CD4-positive, alpha-beta T cell treated with Interleukin-1 beta for 1 hour (primary cell): ENCODE data around the gene SLC25A18.
"Not testable (repeated sequence)": the region's sequence is repeated elsewhere in the genome, so short reads cannot be mapped to it uniquely, and the experiment has no call there.

Experiments used
- DNase-seq, 2 donors: peaks; one replicate each; pipeline ENCODE4 v3.0.0-alpha.2; 2020 to 2022

Gene SLC25A18, protein sequence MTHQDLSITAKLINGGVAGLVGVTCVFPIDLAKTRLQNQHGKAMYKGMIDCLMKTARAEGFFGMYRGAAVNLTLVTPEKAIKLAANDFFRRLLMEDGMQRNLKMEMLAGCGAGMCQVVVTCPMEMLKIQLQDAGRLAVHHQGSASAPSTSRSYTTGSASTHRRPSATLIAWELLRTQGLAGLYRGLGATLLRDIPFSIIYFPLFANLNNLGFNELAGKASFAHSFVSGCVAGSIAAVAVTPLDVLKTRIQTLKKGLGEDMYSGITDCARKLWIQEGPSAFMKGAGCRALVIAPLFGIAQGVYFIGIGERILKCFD

GRCh38 chr22:17562906-17563870 is at the start of gene SLC25A18:
TSS of gene SLC25A18 (plus strand) at chr22:17563498. CDS start at chr22:17579945, 16,447 bp downstream.
- no peak for DNase-seq

GRCh38 chr22:17513612-17514011 is 49.7 kb upstream of the SLC25A18 start:
- no peak for DNase-seq

- no peak for DNase-seq
Observed at GRCh38 chr22:17514084-17514483, 49.2 kb upstream of the SLC25A18 start.

GRCh38 chr22:17518406-17518805 is 44.9 kb upstream of the SLC25A18 start:
- no peak for DNase-seq

DNA sequence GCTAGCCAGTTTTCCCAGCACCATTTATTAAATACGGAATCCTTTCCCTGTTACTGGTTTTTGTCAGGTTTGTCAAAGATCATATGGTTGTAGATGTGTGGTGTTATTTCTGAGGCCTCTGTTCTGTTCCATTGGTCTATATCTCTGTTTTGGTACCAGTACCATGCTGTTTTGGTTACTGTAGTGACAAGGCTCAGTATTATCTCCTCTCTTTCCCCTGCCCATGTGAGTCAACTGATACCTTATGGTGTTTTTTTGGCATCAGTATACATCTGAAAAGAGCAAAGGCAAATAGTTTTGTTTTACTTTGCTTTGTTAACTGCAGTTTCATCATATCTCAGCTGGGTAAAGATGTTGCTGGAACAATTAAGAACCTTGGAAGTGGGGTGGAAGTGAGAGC is 41.3 kb upstream of the SLC25A18 start:
- not testable (repeated sequence) for DNase-seq

- DNase-seq = no peak
Observed at GRCh38 chr22:17523925-17524324, 39.4 kb upstream of the SLC25A18 start.

GRCh38 chr22:17536269-17536668 is 27.0 kb upstream of the SLC25A18 start:
- DNase-seq = no peak

DNA sequence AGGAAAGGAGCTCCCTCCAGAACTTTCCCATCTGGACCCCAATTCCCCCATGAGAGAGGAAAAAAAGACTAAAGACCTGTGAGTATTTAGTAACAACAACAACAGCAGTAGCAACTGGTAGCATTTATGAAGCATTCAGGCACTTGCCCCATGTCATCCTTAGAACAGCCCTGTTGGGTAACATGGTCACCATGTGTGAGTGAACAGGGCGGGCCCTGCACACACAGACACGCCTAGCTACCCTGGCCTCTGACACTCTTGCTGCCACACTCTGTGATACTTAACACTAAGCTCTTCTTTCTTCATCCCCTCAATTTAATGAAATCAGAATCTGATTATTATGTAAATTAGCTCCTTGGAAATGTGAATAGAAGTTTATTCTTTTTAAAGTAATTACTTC is 26.1 kb upstream of the SLC25A18 start:
- no peak for DNase-seq

- DNase-seq = no peak
Observed at GRCh38 chr22:17540481-17540880, 22.8 kb upstream of the SLC25A18 start.

DNA sequence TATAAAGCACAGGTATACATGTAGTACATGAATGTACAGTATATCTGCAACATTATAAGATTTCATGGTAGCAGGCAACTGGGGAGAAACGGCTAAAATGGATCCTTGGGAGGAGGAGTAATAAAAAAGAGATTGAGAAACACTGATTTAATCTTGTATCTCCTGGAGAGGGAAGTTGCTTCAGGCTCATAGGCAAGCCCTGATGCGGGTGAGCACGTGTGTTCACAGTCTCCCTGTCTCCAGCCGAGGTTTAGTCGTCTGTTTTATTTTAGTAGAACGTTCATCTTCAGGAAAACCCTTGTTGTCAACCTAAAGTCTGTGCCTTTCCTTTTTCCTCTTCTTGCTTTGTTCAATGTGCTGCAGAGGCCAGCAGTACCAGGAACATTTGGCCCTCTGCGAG is 21.8 kb upstream of the SLC25A18 start:
- DNase-seq = no peak

GRCh38 chr22:17542452-17542851 is 20.8 kb upstream of the SLC25A18 start:
- no peak for DNase-seq

- DNase-seq = no peak
Observed at GRCh38 chr22:17548010-17548755, 15.1 kb upstream of the SLC25A18 start.

- DNase-seq = no peak
Observed at GRCh38 chr22:17548756-17549035, 14.6 kb upstream of the SLC25A18 start.

GRCh38 chr22:17549183-17549582 is 14.1 kb upstream of the SLC25A18 start:
- no peak for DNase-seq

DNA sequence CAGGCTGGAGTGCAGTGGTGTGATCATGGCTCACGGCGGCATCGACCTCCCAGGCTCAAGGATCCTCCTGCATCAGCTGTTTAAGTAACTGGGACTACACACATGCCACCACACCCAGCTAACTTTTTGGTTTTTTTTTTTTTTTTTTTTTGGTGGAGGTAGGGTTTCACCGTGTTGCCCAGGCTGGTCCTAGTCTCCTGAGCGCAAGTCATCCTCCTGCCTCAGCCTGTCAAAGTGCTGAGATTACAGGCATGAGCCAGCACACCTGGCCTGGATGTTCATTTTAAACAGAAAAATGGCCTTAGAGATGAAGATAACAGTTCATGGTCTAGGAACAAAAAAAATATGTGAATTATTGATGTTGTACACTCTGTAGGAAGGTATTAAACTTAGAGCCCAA is 13.6 kb upstream of the SLC25A18 start:
- no peak for DNase-seq

GRCh38 chr22:17552737-17553136 is 10.6 kb upstream of the SLC25A18 start:
- no peak for DNase-seq

- DNase-seq = no peak
Observed at GRCh38 chr22:17554814-17555213, 8.5 kb upstream of the SLC25A18 start.

GRCh38 chr22:17559188-17559587 is 4.1 kb upstream of the SLC25A18 start:
- DNase-seq = no peak

- DNase-seq = no peak
Observed at GRCh38 chr22:17563936-17564391, 666 bp downstream of the SLC25A18 start.

DNA sequence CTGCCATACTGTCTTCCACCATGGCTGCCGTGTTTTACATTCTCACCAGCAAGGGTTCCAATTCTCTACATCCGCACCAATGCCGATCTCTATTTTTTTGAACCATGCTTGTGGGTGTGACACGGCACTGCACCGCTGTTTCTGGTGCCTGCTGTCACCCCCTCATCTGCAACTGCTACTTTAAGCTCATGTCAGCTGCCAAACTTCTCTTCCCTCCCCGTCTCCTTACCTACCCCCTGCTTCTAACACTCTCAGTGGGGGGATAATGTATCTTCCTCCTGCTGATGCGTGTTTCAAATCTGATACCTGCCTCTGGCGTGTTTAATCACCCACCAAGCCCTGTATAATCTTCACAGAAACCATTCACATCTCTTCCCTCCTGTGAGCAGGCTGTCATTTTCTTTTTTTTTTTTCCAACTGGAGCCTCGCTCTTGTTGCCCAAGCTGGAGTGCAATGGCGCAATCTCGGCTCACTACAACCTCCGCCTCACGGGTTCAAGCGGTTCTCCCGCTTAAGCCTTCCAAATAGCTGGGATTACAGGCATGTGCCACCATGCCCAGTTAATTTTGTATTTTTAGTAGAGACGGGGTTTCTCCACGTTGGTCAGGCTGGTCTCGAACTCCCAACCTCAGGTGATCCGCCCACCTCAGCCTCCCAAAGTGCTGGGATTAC is 2.9 kb downstream of the SLC25A18 start:
- DNase-seq = not testable (repeated sequence)

GRCh38 chr22:17566776-17567175 is 3.5 kb downstream of the SLC25A18 start:
- DNase-seq = no peak

DNA sequence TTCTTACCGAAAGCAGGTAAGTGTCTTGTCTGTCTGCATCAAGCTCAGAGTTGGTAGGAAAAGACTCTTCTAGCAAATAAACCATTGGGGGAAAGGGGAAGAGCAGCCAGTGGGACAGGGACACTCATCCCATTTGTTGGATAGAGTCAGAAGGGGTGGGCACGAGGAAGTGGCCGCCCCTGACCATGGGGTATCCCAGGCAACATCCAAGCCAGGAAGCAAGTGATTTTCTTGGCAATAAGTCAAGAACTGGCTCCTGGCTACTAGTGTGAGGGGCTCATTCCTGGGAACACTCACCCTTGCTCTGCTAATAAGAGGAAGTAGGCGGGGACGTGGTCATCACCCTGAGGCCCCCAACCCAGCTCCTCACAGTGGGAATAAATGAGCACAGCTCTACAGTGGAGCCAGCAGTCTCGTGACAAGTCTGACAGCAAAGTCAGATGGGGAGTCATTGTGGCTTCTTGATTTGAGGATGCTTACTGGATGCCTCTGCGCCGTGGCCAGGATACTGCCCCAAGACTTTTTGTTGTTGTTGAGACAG is 6.7 kb downstream of the SLC25A18 start:
- no peak for DNase-seq
